Tibial nerve (tissue), 4 donors: Measurements from ENCODE around the gene GNAZ. TPM values are rescaled to one million over a fixed set of nuclear protein-coding genes. Genes with fewer than 3 reads are reported as not detected.

Experiments used
- DNase-seq, 2 donors: peaks; one replicate each; pipeline ENCODE4 v3.0.0-alpha.2; 2019; ENCODE audit warnings: low spot score in 2 of 2
- H3K27ac ChIP-seq, 4 donors: fragments of 200-600 bp; sonication (generic) in 3 of 4; one replicate each; pipeline ENCODE4 v1.5.1; 2017 to 2019; ENCODE audit warnings: mild to moderate bottlenecking in 1 of 4
- H3K27me3 ChIP-seq, 2 donors: fragments of 200-600 bp; sonication (generic) in 1 of 2; one replicate each; pipeline versions ENCODE4 v1.5.1 to v1.6.0; 2017 to 2019
- H3K36me3 ChIP-seq, 3 donors: fragments of 200-600 bp; sonication (generic); one replicate each; pipeline ENCODE4 v1.5.1; 2018 to 2019
- H3K4me1 ChIP-seq, 4 donors: fragments of 200-600 bp; sonication (generic) in 3 of 4; one replicate each; pipeline ENCODE4 v1.5.1; 2017 to 2019
- H3K4me3 ChIP-seq, 4 donors: fragments of 200-600 bp; sonication (generic) in 3 of 4; one replicate each; pipeline ENCODE4 v1.5.1; 2017 to 2019; ENCODE audit warnings: mild to moderate bottlenecking in 1 of 4, moderate library complexity in 1 of 4
- H3K9me3 ChIP-seq, 4 donors: fragments of 200-600 bp; sonication (generic) in 3 of 4; one replicate each; pipeline ENCODE4 v1.5.1; 2017 to 2019
- CTCF ChIP-seq, 5 experiments: fragments of 200-600 bp in 3 of 5; fragments of 450-650 bp in 2 of 5; sonication (generic) in 3 of 5; IDR thresholded peaks; one replicate each; pipeline ENCODE4 v1.5.1; 2016 to 2019; ENCODE audit warnings: antibody characterized with exemption in 5 of 5, mild to moderate bottlenecking in 3 of 5, moderate library complexity in 2 of 5
- EP300 ChIP-seq, 2 donors: sonication (generic); formaldehyde crosslinking; IDR thresholded peaks; one replicate each; pipeline ENCODE4 v1.6.1; 2017; ENCODE audit warnings: antibody characterized with exemption in 2 of 2, mild to moderate bottlenecking in 1 of 2
- POLR2A ChIP-seq, 2 donors: fragments of 450-650 bp; IDR thresholded peaks; one replicate each; pipeline ENCODE4 v1.6.1; 2017; ENCODE audit warnings: antibody characterized with exemption in 2 of 2, mild to moderate bottlenecking in 2 of 2, moderate library complexity in 2 of 2
- WGBS, 2 donors: methylation state at CpG; one replicate each; pipeline ENCODE4 v1.1.5; 2018; 5-methylcytosine and 5-hydroxymethylcytosine counted together
- total RNA-seq, 4 donors: library from RNA; depleted of rRNA; stranded (reverse); fragments of >200 nt; gene quantifications; one replicate each; pipeline ENCODE4 v1.1.0, GENCODE V29; 2016

Gene GNAZ
- total RNA-seq, 4 donors from 2014 or later: 14.1 to 20.1 (median 18.0) TPM

GRCh38 chr22:23029521-23030228, 40.6 kb upstream of the GNAZ start:
- WGBS, 2 donors: 54 to 56% methylated on average over 9 of the region's 9 CpGs
- Histone ChIP-seq H3K27me3 (no peaks in the 10 kb centered on the region), H3K27ac (no peak overlapping the region), H3K36me3 (no peaks in the 10 kb centered on the region), H3K4me1 (no peaks in the 10 kb centered on the region), H3K9me3 (no peaks in the 10 kb centered on the region), H3K4me3 (no peak overlapping the region)
- no peak for TF ChIP-seq POLR2A (IDR thresholded peaks at IDR 0.05)
- TF ChIP-seq EP300 (IDR thresholded peaks at IDR 0.05): no peak
- TF ChIP-seq CTCF (IDR thresholded peaks at IDR 0.05): no peak
- no peak for DNase-seq

- WGBS, 2 donors: 69 to 81% methylated on average over 4 of the region's 4 CpGs
- H3K4me1 ChIP-seq: no peaks in the 10 kb centered on the region
- TF ChIP-seq CTCF (IDR thresholded peaks at IDR 0.05): no peak
- TF ChIP-seq POLR2A (IDR thresholded peaks at IDR 0.05): no peak
- TF ChIP-seq EP300 (IDR thresholded peaks at IDR 0.05): no peak
- H3K27ac ChIP-seq: no peak overlapping the region
- H3K27me3 ChIP-seq: no peaks in the 10 kb centered on the region
- H3K4me3 ChIP-seq: no peak overlapping the region
- no peaks in the 10 kb centered on the region for H3K36me3 ChIP-seq
- DNase-seq: no peak
- H3K9me3 ChIP-seq: no peaks in the 10 kb centered on the region
Observed at GRCh38 chr22:23031381-23031780, 38.9 kb upstream of the GNAZ start.

- Histone ChIP-seq H3K36me3 (no peaks in the 10 kb centered on the region), H3K9me3 (no peaks in the 10 kb centered on the region), H3K27me3 (no peaks in the 10 kb centered on the region), H3K4me1 (no peaks in the 10 kb centered on the region), H3K4me3 (no peak overlapping the region), H3K27ac (no peak overlapping the region)
- DNase-seq: no peak
- WGBS, 2 donors: 63 to 65% methylated on average over 1 of the region's 1 CpG
- TF ChIP-seq CTCF (IDR thresholded peaks at IDR 0.05) (no peak), POLR2A (IDR thresholded peaks at IDR 0.05) (no peak), EP300 (IDR thresholded peaks at IDR 0.05) (no peak)
Observed at GRCh38 chr22:23031786-23032185, 38.5 kb upstream of the GNAZ start.

- H3K4me3 ChIP-seq: no peak overlapping the region
- H3K4me1 ChIP-seq: no peaks in the 10 kb centered on the region
- H3K27me3 ChIP-seq: no peaks in the 10 kb centered on the region
- no peaks in the 10 kb centered on the region for H3K36me3 ChIP-seq
- 76 to 86% methylated on average over 4 of the region's 4 CpGs for WGBS, 2 donors
- no peak overlapping the region for H3K27ac ChIP-seq
- TF ChIP-seq POLR2A (IDR thresholded peaks at IDR 0.05): no peak
- TF ChIP-seq CTCF (IDR thresholded peaks at IDR 0.05): no peak
- TF ChIP-seq EP300 (IDR thresholded peaks at IDR 0.05): no peak
- H3K9me3 ChIP-seq: no peaks in the 10 kb centered on the region
- DNase-seq: no peak
Observed at GRCh38 chr22:23032658-23033057, 37.7 kb upstream of the GNAZ start.

GRCh38 chr22:23033116-23033905, 37.0 kb upstream of the GNAZ start:
- no peak for DNase-seq
- no peaks in the 10 kb centered on the region for H3K4me1 ChIP-seq
- no peak overlapping the region for H3K4me3 ChIP-seq
- no peak overlapping the region for H3K27ac ChIP-seq
- H3K36me3 ChIP-seq: no peaks in the 10 kb centered on the region
- TF ChIP-seq CTCF (IDR thresholded peaks at IDR 0.05) (no peak), POLR2A (IDR thresholded peaks at IDR 0.05) (no peak), EP300 (IDR thresholded peaks at IDR 0.05) (no peak)
- 88 to 91% methylated on average over 6 of the region's 6 CpGs for WGBS, 2 donors
- no peaks in the 10 kb centered on the region for H3K27me3 ChIP-seq
- no peaks in the 10 kb centered on the region for H3K9me3 ChIP-seq
